ENCODE measurements around the gene HOXB6. TPM values are rescaled to one million over a fixed set of nuclear protein-coding genes. Genes with fewer than 3 reads are reported as not detected.

The HOXB6 gene
- total RNA-seq, 4 donors from 2014 or later = 0.27 to 4.6 (median 0.45) TPM

- H3K4me3 ChIP-seq (ENCODE audit: low read depth, poor library complexity, severe bottlenecking) = no peak overlapping the region
- TF ChIP-seq CTCF (IDR thresholded peaks at IDR 0.05) (no peak), POLR2A (IDR thresholded peaks at IDR 0.05) (no peak)
- DNase-seq (ENCODE audit: low spot score in 2 of 2) = no peak
- intact Hi-C loops (cut with DNase I; ENCODE audit: low total_unique reads) = no loop called here
- WGBS, 2 donors = 35 to 46% methylated on average over 34 to 35 of the region's 35 CpGs
Measured at GRCh38 chr17:48601539-48602425, 3.0 kb downstream of the HOXB6 start.

GRCh38 chr17:48601207-48601538 is 3.6 kb downstream of the HOXB6 start:
- intact Hi-C loops (cut with DNase I; ENCODE audit: low total_unique reads) = no loop called here
- H3K4me3 ChIP-seq (ENCODE audit: low read depth, poor library complexity, severe bottlenecking) = no peak overlapping the region
- 69 to 87% methylated on average over 4 of the region's 4 CpGs for WGBS, 2 donors
- DNase-seq (ENCODE audit: low spot score in 2 of 2) = no peak
- TF ChIP-seq CTCF (IDR thresholded peaks at IDR 0.05) (no peak), POLR2A (IDR thresholded peaks at IDR 0.05) (no peak)

- intact Hi-C loops (cut with DNase I; ENCODE audit: low total_unique reads) = no loop called here
- WGBS, 2 donors = 83 to 86% methylated on average over 17 of the region's 17 CpGs
- DNase-seq (ENCODE audit: low spot score in 2 of 2) = no peak
- no peak overlapping the region for H3K4me3 ChIP-seq (ENCODE audit: low read depth, poor library complexity, severe bottlenecking)
- TF ChIP-seq POLR2A (IDR thresholded peaks at IDR 0.05) = no peak
Measured at GRCh38 chr17:48600244-48601098, 4.3 kb downstream of the HOXB6 start.

- no peak overlapping the region for H3K4me3 ChIP-seq (ENCODE audit: low read depth, poor library complexity, severe bottlenecking)
- intact Hi-C loops (cut with DNase I; ENCODE audit: low total_unique reads) = no loop called here
- TF ChIP-seq CTCF (IDR thresholded peaks at IDR 0.05) (no peak), POLR2A (IDR thresholded peaks at IDR 0.05) (no peak)
- 90 to 91% methylated on average over 5 of the region's 5 CpGs for WGBS, 2 donors
- DNase-seq (ENCODE audit: low spot score in 2 of 2) = no peak
Measured at GRCh38 chr17:48599354-48599753, 5.4 kb downstream of the HOXB6 start.

- H3K4me3 ChIP-seq (ENCODE audit: low read depth, poor library complexity, severe bottlenecking) = no peak overlapping the region
- DNase-seq (ENCODE audit: low spot score in 2 of 2) = no peak
- TF ChIP-seq POLR2A (IDR thresholded peaks at IDR 0.05) = no peak
- TF ChIP-seq CTCF (IDR thresholded peaks at IDR 0.05) = no peak
- intact Hi-C loops (cut with DNase I; ENCODE audit: low total_unique reads) = no loop called here
- WGBS, 2 donors = 59 to 69% methylated on average over 7 of the region's 7 CpGs
Measured at GRCh38 chr17:48598736-48599135, 6.0 kb downstream of the HOXB6 start.

Measured in lower leg skin (tissue), 4 donors.